Activated naive CD4-positive, alpha-beta T cell treated with anti-CD3 and anti-CD28 coated beads, Interleukin-2, amount 10 ng/mL, durations not matched to agents 7 days and 5 days (primary cell): ENCODE measurements around the gene ATM.

Experiments
- CTCF ChIA-PET: fragments of 350-600 bp; sonication (Branson Sonifier 250); formaldehyde crosslinking; loops from one replicate; lab custom pipeline; 2021; ENCODE audit warnings: antibody characterized with exemption; lab: Charles Lee
- DNase-seq: peaks from one replicate; pipeline ENCODE4 v3.0.0-alpha.2; 2020
- H3K27ac Mint-ChIP-seq: one replicate; pipeline ENCODE4 v1.8.0; 2021; ENCODE audit warnings: mild to moderate bottlenecking, moderate library complexity, mixed read lengths
- H3K27me3 Mint-ChIP-seq: one replicate; pipeline ENCODE4 v1.8.0; 2021; ENCODE audit warnings: mild to moderate bottlenecking, mixed read lengths
- H3K36me3 Mint-ChIP-seq: one replicate; pipeline ENCODE4 v1.8.0; 2021; ENCODE audit warnings: mixed read lengths
- H3K4me1 Mint-ChIP-seq: one replicate; pipeline ENCODE4 v1.8.0; 2021; ENCODE audit warnings: mixed read lengths
- H3K4me3 Mint-ChIP-seq: one replicate; pipeline ENCODE4 v1.8.0; 2021; ENCODE audit warnings: mild to moderate bottlenecking, moderate library complexity, mixed read lengths
- H3K9me3 Mint-ChIP-seq: one replicate; pipeline ENCODE4 v1.8.0; 2021; ENCODE audit warnings: mixed read lengths

The ATM gene

GRCh38 chr11:108222574-108223347, at the start of gene ATM, which contains the start of gene NPAT:
Gene ATM, plus strand, starts transcription at chr11:108223067. Its CDS starts 4,558 bp downstream, at chr11:108227625.
Gene NPAT, minus strand, starts transcription at chr11:108222638. Its CDS starts 102 bp downstream, at chr11:108222536.
- H3K36me3 Mint-ChIP-seq, result peaks cover 51% of the 10 kb centered on the region
- no peak within 1 kb of the TSS for H3K4me3 Mint-ChIP-seq
- H3K27me3 Mint-ChIP-seq, result no peaks in the 10 kb centered on the region
- no peak within 1 kb of the TSS for H3K27ac Mint-ChIP-seq
- CTCF ChIA-PET, result interaction anchor here (0.8 to 3.3 kb wide), 10 partner anchors 14 to 426 kb away, joined by 3 to 20 read pairs (median 4); no protein-coding TSS in a partner anchor
- peak; percentile 99 for DNase-seq
- H3K9me3 Mint-ChIP-seq, result no peaks in the 10 kb centered on the region
- H3K4me1 Mint-ChIP-seq, result peaks cover 45% of the 10 kb centered on the region

GRCh38 chr11:108177570-108177969, 45.3 kb upstream of the ATM start:
- H3K27me3 Mint-ChIP-seq, result no peaks in the 10 kb centered on the region
- peaks cover 68% of the 10 kb centered on the region for H3K36me3 Mint-ChIP-seq
- no peak for DNase-seq
- no peak overlapping the region for H3K4me3 Mint-ChIP-seq
- CTCF ChIA-PET, result no interaction called here
- H3K9me3 Mint-ChIP-seq, result no peaks in the 10 kb centered on the region
- no peak overlapping the region for H3K27ac Mint-ChIP-seq
- no peaks in the 10 kb centered on the region for H3K4me1 Mint-ChIP-seq

GRCh38 chr11:108193725-108194124, 29.1 kb upstream of the ATM start:
- no peak overlapping the region for H3K4me3 Mint-ChIP-seq
- H3K9me3 Mint-ChIP-seq, result no peaks in the 10 kb centered on the region
- H3K27ac Mint-ChIP-seq, result no peak overlapping the region
- peaks cover 53% of the 10 kb centered on the region for H3K36me3 Mint-ChIP-seq
- CTCF ChIA-PET, result no interaction called here
- peaks cover 17% of the 10 kb centered on the region for H3K4me1 Mint-ChIP-seq
- H3K27me3 Mint-ChIP-seq, result no peaks in the 10 kb centered on the region
- DNase-seq, result no peak

- DNase-seq, result no peak
- CTCF ChIA-PET, result no interaction called here
- Mint-ChIP-seq H3K4me1 (peaks cover 33% of the 10 kb centered on the region), H3K36me3 (peaks cover 51% of the 10 kb centered on the region), H3K4me3 (no peak overlapping the region), H3K27ac (no peak overlapping the region), H3K27me3 (no peaks in the 10 kb centered on the region), H3K9me3 (no peaks in the 10 kb centered on the region)
Observed at GRCh38 chr11:108196901-108197300, 26.0 kb upstream of the ATM start.

- Mint-ChIP-seq H3K4me3 (no peak overlapping the region), H3K36me3 (peaks cover 52% of the 10 kb centered on the region), H3K4me1 (peaks cover 33% of the 10 kb centered on the region), H3K27me3 (no peaks in the 10 kb centered on the region), H3K27ac (no peak overlapping the region), H3K9me3 (no peaks in the 10 kb centered on the region)
- DNase-seq, result no peak
- CTCF ChIA-PET, result no interaction called here
Observed at GRCh38 chr11:108197351-108197750, 25.5 kb upstream of the ATM start.

GRCh38 chr11:108198833-108199232, 24.0 kb upstream of the ATM start:
- no peak overlapping the region for H3K4me3 Mint-ChIP-seq
- CTCF ChIA-PET, result no interaction called here
- DNase-seq, result no peak
- peaks cover 35% of the 10 kb centered on the region for H3K4me1 Mint-ChIP-seq
- H3K27ac Mint-ChIP-seq, result no peak overlapping the region
- peaks cover 2% of the 10 kb centered on the region for H3K9me3 Mint-ChIP-seq
- H3K27me3 Mint-ChIP-seq, result no peaks in the 10 kb centered on the region
- H3K36me3 Mint-ChIP-seq, result peaks cover 64% of the 10 kb centered on the region

- no peak overlapping the region for H3K4me3 Mint-ChIP-seq
- no peaks in the 10 kb centered on the region for H3K27me3 Mint-ChIP-seq
- H3K4me1 Mint-ChIP-seq, result peaks cover 36% of the 10 kb centered on the region
Observed at GRCh38 chr11:108199446-108200321, 23.2 kb upstream of the ATM start.

GRCh38 chr11:108203075-108203474, 19.8 kb upstream of the ATM start:
- no peaks in the 10 kb centered on the region for H3K27me3 Mint-ChIP-seq
- no peak for DNase-seq
- H3K9me3 Mint-ChIP-seq, result peaks cover 26% of the 10 kb centered on the region
- no peak overlapping the region for H3K27ac Mint-ChIP-seq
- CTCF ChIA-PET, result no interaction called here
- H3K4me3 Mint-ChIP-seq, result no peak overlapping the region
- peaks cover 26% of the 10 kb centered on the region for H3K4me1 Mint-ChIP-seq
- peaks cover 77% of the 10 kb centered on the region for H3K36me3 Mint-ChIP-seq

More at GRCh38 chr11:108199446-108200321, 23.2 kb upstream of the ATM start:
- Mint-ChIP-seq H3K9me3 (peaks cover 8% of the 10 kb centered on the region), H3K36me3 (peaks cover 71% of the 10 kb centered on the region), H3K27ac (peak overlapping the region; percentile 56)
- CTCF ChIA-PET, result no interaction called here
- DNase-seq, result peak; percentile 29

- peaks cover 78% of the 10 kb centered on the region for H3K36me3 Mint-ChIP-seq
- peaks cover 31% of the 10 kb centered on the region for H3K9me3 Mint-ChIP-seq
- H3K4me1 Mint-ChIP-seq, result peaks cover 18% of the 10 kb centered on the region
- H3K27me3 Mint-ChIP-seq, result no peaks in the 10 kb centered on the region
- no peak for DNase-seq
- CTCF ChIA-PET, result interaction anchor here (1.0 kb wide), 1 partner anchor 11 kb away, joined by 3 read pairs; no protein-coding TSS in a partner anchor
- no peak overlapping the region for H3K4me3 Mint-ChIP-seq
- no peak overlapping the region for H3K27ac Mint-ChIP-seq
Observed at GRCh38 chr11:108204376-108204775, 18.5 kb upstream of the ATM start.

- Mint-ChIP-seq H3K27ac (peak overlapping the region; percentile 67), H3K36me3 (peaks cover 79% of the 10 kb centered on the region), H3K9me3 (peaks cover 31% of the 10 kb centered on the region), H3K4me3 (no peak overlapping the region), H3K27me3 (no peaks in the 10 kb centered on the region), H3K4me1 (peaks cover 14% of the 10 kb centered on the region)
- CTCF ChIA-PET, result interaction anchor here (1.0 kb wide), 1 partner anchor 10 kb away, joined by 3 read pairs; no protein-coding TSS in a partner anchor
- DNase-seq, result no peak
Observed at GRCh38 chr11:108204929-108205499, 17.9 kb upstream of the ATM start.

GRCh38 chr11:108206171-108206570, 16.7 kb upstream of the ATM start:
- Mint-ChIP-seq H3K4me3 (no peak overlapping the region), H3K27me3 (no peaks in the 10 kb centered on the region), H3K27ac (no peak overlapping the region), H3K9me3 (peaks cover 35% of the 10 kb centered on the region), H3K36me3 (peaks cover 85% of the 10 kb centered on the region), H3K4me1 (peaks cover 10% of the 10 kb centered on the region)
- DNase-seq, result no peak
- CTCF ChIA-PET, result interaction anchor here (1.0 to 1.1 kb wide), 2 partner anchors 9 to 14 kb away, joined by 3 read pairs; no protein-coding TSS in a partner anchor

GRCh38 chr11:108206969-108207682, 15.7 kb upstream of the ATM start:
- CTCF ChIA-PET, result interaction anchor here (0.9 to 1.1 kb wide), 3 partner anchors 8 to 13 kb away, joined by 3 to 4 read pairs (median 3); no protein-coding TSS in a partner anchor

GRCh38 chr11:108207683-108208060, 15.2 kb upstream of the ATM start:
- DNase-seq, result no peak
- H3K4me1 Mint-ChIP-seq, result peaks cover 15% of the 10 kb centered on the region
- CTCF ChIA-PET, result interaction anchor here (0.9 kb wide), 1 partner anchor 11 kb away, joined by 4 read pairs; no protein-coding TSS in a partner anchor
- no peak overlapping the region for H3K27ac Mint-ChIP-seq
- H3K36me3 Mint-ChIP-seq, result peaks cover 93% of the 10 kb centered on the region
- peaks cover 35% of the 10 kb centered on the region for H3K9me3 Mint-ChIP-seq
- no peak overlapping the region for H3K4me3 Mint-ChIP-seq
- no peaks in the 10 kb centered on the region for H3K27me3 Mint-ChIP-seq

More at GRCh38 chr11:108206969-108207682, 15.7 kb upstream of the ATM start:
- Mint-ChIP-seq H3K27ac (no peak overlapping the region), H3K27me3 (no peaks in the 10 kb centered on the region), H3K36me3 (peaks cover 93% of the 10 kb centered on the region), H3K4me3 (no peak overlapping the region), H3K4me1 (peaks cover 11% of the 10 kb centered on the region), H3K9me3 (peaks cover 35% of the 10 kb centered on the region)
- no peak for DNase-seq
